GDM1 (cell line): ENCODE results near the gene MBOAT2.
"Not testable (repeated sequence)": the region's sequence is repeated elsewhere in the genome, so short reads cannot be mapped to it uniquely, and the experiment has no call there.

ENCODE experiments used
- DNase-seq: peaks from one replicate; lab custom pipeline; 2025; lab: John Stamatoyannopoulos, UW

MBOAT2 gene

GRCh38 chr2:9003616-9004337, at the start of gene MBOAT2:
MBOAT2 (minus strand) TSS chr2:9003684; CDS start chr2:9003614, 70 bp downstream.
- DNase-seq, result peak; percentile 92

GRCh38 chr2:9052821-9053533, 49.5 kb upstream of the MBOAT2 start:
- DNase-seq, result no peak

GRCh38 chr2:9051451-9051850, 48.0 kb upstream of the MBOAT2 start:
- not testable (repeated sequence) for DNase-seq

- DNase-seq, result no peak
Measured at GRCh38 chr2:9050122-9050809, 46.8 kb upstream of the MBOAT2 start.

GRCh38 chr2:9045595-9045994, 42.1 kb upstream of the MBOAT2 start:
- DNase-seq, result no peak

GRCh38 chr2:9043491-9043890, 40.0 kb upstream of the MBOAT2 start:
- not testable (repeated sequence) for DNase-seq

- DNase-seq, result no peak
Measured at GRCh38 chr2:9037166-9037565, 33.7 kb upstream of the MBOAT2 start.

GRCh38 chr2:9033385-9034168, 30.1 kb upstream of the MBOAT2 start:
- no peak for DNase-seq

- DNase-seq, result no peak
Measured at GRCh38 chr2:9032536-9033255, 29.2 kb upstream of the MBOAT2 start.

- DNase-seq, result no peak
Measured at GRCh38 chr2:9032121-9032520, 28.6 kb upstream of the MBOAT2 start.

- no peak for DNase-seq
Measured at GRCh38 chr2:9031246-9031645, 27.8 kb upstream of the MBOAT2 start.

GRCh38 chr2:9030841-9031240, 27.4 kb upstream of the MBOAT2 start:
- DNase-seq, result no peak

- DNase-seq, result no peak
Measured at GRCh38 chr2:9030190-9030589, 26.7 kb upstream of the MBOAT2 start.

GRCh38 chr2:9029721-9030120, 26.2 kb upstream of the MBOAT2 start:
- DNase-seq, result no peak

- DNase-seq, result no peak
Measured at GRCh38 chr2:9027884-9028283, 24.4 kb upstream of the MBOAT2 start.

- no peak for DNase-seq
Measured at GRCh38 chr2:9025746-9026145, 22.3 kb upstream of the MBOAT2 start.

- no peak for DNase-seq
Measured at GRCh38 chr2:9024575-9024974, 21.1 kb upstream of the MBOAT2 start.

- DNase-seq, result no peak
Measured at GRCh38 chr2:9021563-9022211, 18.2 kb upstream of the MBOAT2 start.

- DNase-seq, result no peak
Measured at GRCh38 chr2:9020267-9020666, 16.8 kb upstream of the MBOAT2 start.

GRCh38 chr2:9018534-9018933, 15.1 kb upstream of the MBOAT2 start:
- no peak for DNase-seq

- no peak for DNase-seq
Measured at GRCh38 chr2:9018109-9018508, 14.6 kb upstream of the MBOAT2 start.
